Diencephalon (tissue), 1 donor: ENCODE results near the gene NFILZ. TPM values are rescaled to one million over a fixed set of nuclear protein-coding genes. Genes with fewer than 3 reads are reported as not detected.

Source experiments
- total RNA-seq: library from RNA; depleted of rRNA; stranded (reverse); fragments of >200 nt; gene quantifications from one replicate; pipeline ENCODE4 v1.2.3, GENCODE V29; 2014

The NFILZ gene
- total RNA-seq, result not detected

GRCh38 chr19:8629996-8630683, at the start of gene NFILZ:
Gene NFILZ (plus strand): TSS chr19:8630633. CDS start chr19:8676766, 46,133 bp downstream.

DNA sequence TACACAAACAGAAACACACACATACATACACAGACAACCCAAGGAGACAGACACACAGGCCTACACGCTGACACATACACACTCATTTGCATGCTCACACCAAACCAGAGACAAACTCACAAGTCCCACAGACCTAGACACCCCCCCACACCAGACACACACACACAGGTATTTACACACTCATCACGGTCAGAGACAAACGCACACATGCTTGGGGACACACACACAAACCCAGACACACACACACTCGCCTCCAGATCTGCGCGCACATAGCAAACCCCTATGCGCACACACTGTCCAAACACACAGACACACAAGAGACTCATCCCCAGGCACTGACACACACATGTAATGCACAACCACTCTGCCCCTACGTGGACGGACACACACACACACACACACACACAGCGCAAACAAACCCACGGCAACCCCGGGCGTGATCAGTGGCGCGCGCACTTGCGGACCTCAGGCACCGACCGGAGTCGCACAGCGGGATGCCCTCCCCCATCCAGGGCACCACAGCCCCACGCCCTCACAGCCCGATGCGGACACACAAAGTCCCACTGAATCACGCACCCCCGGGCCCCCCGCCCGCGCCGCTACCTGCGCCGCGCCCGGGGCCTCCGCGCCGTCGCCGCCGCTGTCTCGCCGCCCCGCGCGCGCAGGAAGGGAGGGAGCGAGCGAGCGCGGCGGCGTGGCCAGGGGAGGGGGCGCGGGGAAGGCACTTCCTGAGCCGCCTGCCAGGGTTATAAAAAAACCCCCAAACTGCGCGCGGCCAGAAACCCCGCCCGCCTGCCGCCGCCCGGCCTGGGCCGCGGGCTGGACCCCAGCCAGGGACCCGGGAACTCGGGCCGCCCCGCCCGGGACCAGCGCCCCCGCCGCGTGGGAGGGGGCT, 20.1 kb upstream of the NFILZ start, which contains the start of gene ADAMTS10:
Gene ADAMTS10 (minus strand): TSS at position 675 of the 895 bp plus-strand sequence. CDS start 5,005 bp downstream, outside the sequence.

Other genes starting within 250 kb of the NFILZ start
- 122 TPM for gene RAB11B, start 240.3 kb upstream of the NFILZ start, total RNA-seq
- gene MARCHF2, start 217.3 kb upstream of the NFILZ start, total RNA-seq, result 87.0 TPM
- 74.3 TPM for gene HNRNPM, start 185.7 kb upstream of the NFILZ start, total RNA-seq
- gene PRAM1, start 128.0 kb upstream of the NFILZ start, total RNA-seq, result under 0.01 TPM
- gene ZNF414, start 116.5 kb upstream of the NFILZ start, total RNA-seq, result 3.7 TPM
- 4.8 TPM for gene MYO1F, start 53.2 kb upstream of the NFILZ start, total RNA-seq
- gene ADAMTS10, start 19.9 kb upstream of the NFILZ start, total RNA-seq, result 42.7 TPM
- gene ACTL9, start 68.2 kb downstream of the NFILZ start, total RNA-seq, result not detected
- gene OR2Z1, start 91.0 kb downstream of the NFILZ start, total RNA-seq, result not detected
- gene ZNF558, start 201.7 kb downstream of the NFILZ start, total RNA-seq, result 42.9 TPM
- gene MBD3L1, start 201.7 kb downstream of the NFILZ start, total RNA-seq, result not detected